Skeletal muscle satellite cell (primary cell): Measurements from ENCODE around the gene SRMS.

Source experiments
- H3K27me3 ChIP-seq: 2 replicates; pipeline ENCODE4 v1.7.0; 2013; ENCODE audit warnings: low read length; ENCODE audit not compliant: control insufficient read depth, insufficient read depth
- H3K36me3 ChIP-seq: 2 replicates; pipeline ENCODE4 v1.7.0; 2013; ENCODE audit warnings: mild to moderate bottlenecking, control low read depth, low read length; ENCODE audit not compliant: insufficient read depth
- H3K4me1 ChIP-seq: 2 replicates; pipeline ENCODE4 v1.7.0; 2013; ENCODE audit warnings: low read length; ENCODE audit not compliant: control insufficient read depth, insufficient read depth
- H3K4me2 ChIP-seq: 2 replicates; pipeline ENCODE4 v1.7.0; 2013; ENCODE audit warnings: mild to moderate bottlenecking, low read length
- H3K4me3 ChIP-seq: 2 replicates; pipeline ENCODE4 v1.7.0; 2013; ENCODE audit warnings: low read length
- H3K9ac ChIP-seq: 2 replicates; pipeline ENCODE4 v1.7.0; 2013; ENCODE audit warnings: mild to moderate bottlenecking, low read depth, low read length, moderate library complexity
- H3K9me3 ChIP-seq: replicated peaks from 2 replicates; pipeline ENCODE4 v1.7.0; 2013; ENCODE audit warnings: mild to moderate bottlenecking, control low read depth, low read length

The SRMS gene

DNA sequence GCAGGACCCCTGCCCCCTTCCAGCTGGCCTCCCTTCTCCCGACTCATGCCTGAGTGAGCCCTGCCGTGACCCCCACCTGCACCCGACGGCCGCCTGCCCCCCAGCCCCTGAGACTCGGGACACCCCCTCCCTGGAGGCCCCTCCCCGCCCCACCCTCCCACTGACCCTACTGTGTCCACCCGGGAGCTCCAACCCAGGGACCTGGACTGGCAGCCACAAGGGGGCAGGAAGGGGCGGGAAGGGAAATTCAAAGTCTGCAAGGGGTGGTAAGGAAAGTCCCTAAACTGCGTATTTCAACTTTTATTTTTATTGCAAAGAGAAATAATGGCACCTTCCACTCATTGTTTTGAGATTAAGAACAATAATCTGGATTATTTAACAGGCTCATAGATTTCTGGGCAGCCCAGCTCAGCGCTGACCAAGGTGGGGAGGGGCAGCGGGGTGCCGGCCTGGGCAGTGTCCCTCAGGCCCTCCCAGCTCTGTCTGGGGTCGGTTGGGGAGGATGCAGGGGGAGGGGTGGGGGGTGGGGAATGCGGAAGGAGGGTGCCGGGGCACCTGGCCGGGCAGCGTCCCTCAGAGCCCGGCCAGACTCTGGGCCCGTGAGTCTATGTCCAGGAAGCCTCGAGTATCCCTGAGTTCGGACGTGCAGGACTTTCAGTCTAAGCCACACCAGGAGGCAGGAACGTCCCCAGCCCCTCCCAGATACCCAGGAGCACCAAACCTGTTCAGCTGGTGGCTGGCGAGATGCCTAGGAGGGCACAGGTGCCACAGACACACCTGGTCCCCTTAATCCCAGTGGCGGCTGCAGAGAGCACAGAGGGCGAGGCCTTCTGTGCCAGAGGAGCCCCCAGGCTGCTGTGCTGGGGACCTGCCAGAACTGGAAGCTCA is 9.1 kb downstream of the SRMS start:
- H3K4me3 ChIP-seq = peak overlapping the region; percentile 59
- peaks cover 13% of the 10 kb centered on the region for H3K27me3 ChIP-seq
- no peaks in the 10 kb centered on the region for H3K9me3 ChIP-seq
- peaks cover 24% of the 10 kb centered on the region for H3K4me1 ChIP-seq
- peak overlapping the region; percentile 77 for H3K4me2 ChIP-seq
- H3K36me3 ChIP-seq = no peaks in the 10 kb centered on the region
- H3K9ac ChIP-seq = peak overlapping the region; percentile 62

DNA sequence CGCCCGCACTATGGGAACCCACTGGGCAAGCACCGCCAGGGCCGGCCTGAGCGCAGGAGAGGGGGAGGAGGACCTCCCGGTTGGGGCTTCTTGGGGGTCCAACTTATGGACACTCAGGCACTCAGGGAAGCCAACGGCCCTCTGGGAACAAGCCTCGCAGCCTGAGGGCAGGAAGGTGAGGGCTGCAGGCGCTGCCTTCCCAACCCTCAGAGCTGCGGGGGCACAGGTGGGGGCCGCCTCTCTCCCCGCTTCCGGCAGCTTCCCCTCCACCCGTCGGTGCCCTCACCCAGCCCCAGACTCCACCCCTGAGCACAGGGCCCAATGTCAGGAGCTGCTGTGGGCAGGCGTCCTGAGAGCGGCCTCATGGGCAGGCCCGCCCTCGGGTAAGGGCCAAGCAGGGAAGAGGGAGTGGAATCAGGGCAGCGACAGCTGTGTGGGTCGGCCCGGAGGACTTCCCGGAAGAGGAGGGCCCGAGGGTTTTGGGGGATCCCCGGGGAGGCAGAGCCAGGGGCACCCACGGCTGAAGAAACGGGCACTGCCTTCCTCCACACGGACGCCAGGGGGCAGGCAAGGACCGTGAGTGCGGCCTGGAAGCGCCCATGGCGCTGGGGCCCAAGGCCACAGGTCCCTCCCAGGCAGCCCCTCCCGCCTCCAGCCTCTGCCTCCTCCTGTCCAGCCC is 9.9 kb downstream of the SRMS start:
- peaks cover 24% of the 10 kb centered on the region for H3K4me1 ChIP-seq
- peak overlapping the region; percentile 62 for H3K9ac ChIP-seq
- peaks cover 13% of the 10 kb centered on the region for H3K27me3 ChIP-seq
- H3K36me3 ChIP-seq = no peaks in the 10 kb centered on the region
- H3K9me3 ChIP-seq = no peaks in the 10 kb centered on the region
- peak overlapping the region; percentile 61 for H3K4me3 ChIP-seq
- peak overlapping the region; percentile 77 for H3K4me2 ChIP-seq

DNA sequence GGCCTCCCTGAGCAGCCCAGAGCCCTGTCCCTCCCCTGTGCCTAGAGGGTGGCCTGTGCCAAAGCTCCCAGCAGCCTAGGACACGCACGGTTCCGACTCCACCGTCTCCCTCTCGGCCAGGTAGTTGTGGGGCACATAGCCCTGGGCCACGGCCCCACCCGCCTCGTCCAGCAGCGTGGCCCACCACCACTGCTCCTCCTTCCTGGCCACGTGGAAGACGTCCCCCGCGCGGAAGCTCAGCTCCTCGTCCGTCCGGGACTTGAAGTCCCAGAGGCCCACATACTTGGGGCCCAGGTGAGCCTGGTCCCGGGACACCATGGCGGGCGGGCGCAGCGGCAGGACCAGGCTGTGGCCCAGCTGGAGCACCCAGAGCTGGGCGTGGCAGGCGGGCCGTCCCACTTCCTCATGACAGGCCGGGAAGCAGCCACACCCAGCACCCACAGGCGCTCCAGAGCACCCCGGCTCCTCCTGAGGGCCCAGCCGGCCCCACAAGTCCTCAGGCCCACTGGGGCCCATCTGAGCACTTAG is 10.5 kb downstream of the SRMS start, which contains the start of gene PTK6:
Gene PTK6 (minus strand): TSS at position 380 of the 528 bp plus-strand sequence. CDS start 62 bp downstream, at position 318.
- Histone ChIP-seq H3K4me2 (peak within 1 kb of the TSS; percentile 77), H3K4me1 (peaks cover 24% of the 10 kb centered on the region), H3K9me3 (no peaks in the 10 kb centered on the region), H3K4me3 (peak within 1 kb of the TSS; percentile 61), H3K27me3 (peaks cover 13% of the 10 kb centered on the region), H3K36me3 (no peaks in the 10 kb centered on the region), H3K9ac (peak within 1 kb of the TSS; percentile 62)

DNA sequence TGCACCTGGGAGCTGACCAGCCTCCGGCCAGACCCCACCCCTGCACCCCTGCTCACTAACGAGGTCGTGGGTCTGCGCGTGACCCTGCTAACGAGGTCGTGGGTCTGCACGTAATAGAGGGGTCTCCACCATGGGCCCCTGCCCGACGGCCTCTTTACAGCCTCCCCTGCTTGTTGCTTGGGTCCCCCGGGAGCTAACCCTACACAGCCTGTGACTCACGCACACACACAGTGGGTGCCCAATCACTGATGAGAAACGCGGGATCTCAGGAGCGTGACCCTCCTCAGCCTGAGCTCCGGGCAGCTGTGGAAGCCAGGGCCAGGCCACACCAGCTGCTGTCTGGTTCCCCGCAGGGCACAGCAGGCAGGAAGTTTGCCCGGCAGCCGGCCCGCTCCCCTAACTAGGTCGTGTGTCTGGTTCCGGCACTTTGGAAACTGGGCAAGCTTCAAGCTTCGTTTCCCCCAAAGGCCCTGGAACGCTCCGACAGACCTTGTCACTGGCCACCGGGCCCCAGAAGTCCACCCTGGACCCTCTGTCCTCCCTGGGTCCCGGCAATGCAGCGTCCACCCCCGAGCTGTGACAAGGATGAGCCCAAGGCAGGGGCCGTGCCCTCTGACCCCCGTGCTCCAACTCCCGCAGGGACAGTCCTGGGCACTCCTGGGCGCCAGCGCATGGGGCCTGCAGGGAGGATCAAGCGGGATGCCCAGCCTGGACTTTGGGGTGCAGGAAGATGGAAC is 11.1 kb downstream of the SRMS start:
- Histone ChIP-seq H3K9me3 (no peaks in the 10 kb centered on the region), H3K4me2 (peak overlapping the region; percentile 77), H3K4me3 (peak overlapping the region; percentile 39), H3K4me1 (peaks cover 24% of the 10 kb centered on the region), H3K36me3 (no peaks in the 10 kb centered on the region), H3K9ac (peak overlapping the region; percentile 62), H3K27me3 (peaks cover 18% of the 10 kb centered on the region)

DNA sequence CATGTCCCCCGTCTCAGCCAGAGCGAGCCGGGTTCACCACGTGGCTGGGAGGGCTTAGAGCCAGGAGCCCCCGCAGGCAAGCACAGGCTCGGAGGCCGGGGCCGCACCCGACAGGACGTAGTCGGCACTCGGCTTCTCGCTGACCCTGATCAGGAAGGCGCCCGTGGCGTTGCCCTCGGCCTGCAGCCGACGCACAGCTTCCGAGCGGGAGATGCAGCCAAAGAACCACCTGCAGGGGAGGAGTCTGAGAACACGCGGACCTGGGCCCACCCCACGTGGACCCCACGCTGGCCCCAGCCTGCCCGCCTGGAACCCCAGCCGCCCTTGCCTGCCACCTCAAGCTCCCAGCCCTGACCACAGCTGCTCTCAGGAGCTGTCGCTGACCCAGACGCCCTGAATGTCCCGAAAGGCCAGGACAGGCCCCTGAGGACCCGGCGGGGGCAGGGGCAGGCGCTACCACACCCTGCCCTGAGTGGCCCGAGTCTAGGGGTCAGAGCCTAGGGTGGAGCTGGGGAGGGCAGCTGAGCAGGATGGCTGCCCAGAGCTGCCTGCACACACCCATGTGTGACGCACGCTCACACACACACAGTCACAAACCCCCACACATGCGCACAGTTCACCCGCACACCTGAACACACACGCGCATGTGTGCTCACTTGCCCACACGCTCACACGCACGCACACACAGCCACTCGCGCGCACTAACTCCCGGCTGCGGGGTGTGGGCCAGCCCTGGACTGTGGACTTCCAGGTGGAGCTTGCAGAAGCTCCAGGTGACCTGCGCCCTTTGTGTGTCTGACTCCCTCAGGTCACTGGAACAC is 12.5 kb downstream of the SRMS start:
- Histone ChIP-seq H3K36me3 (no peaks in the 10 kb centered on the region), H3K4me3 (no peak overlapping the region), H3K9me3 (no peaks in the 10 kb centered on the region), H3K4me2 (no peak overlapping the region), H3K27me3 (peaks cover 18% of the 10 kb centered on the region), H3K4me1 (peaks cover 18% of the 10 kb centered on the region), H3K9ac (no peak overlapping the region)

DNA sequence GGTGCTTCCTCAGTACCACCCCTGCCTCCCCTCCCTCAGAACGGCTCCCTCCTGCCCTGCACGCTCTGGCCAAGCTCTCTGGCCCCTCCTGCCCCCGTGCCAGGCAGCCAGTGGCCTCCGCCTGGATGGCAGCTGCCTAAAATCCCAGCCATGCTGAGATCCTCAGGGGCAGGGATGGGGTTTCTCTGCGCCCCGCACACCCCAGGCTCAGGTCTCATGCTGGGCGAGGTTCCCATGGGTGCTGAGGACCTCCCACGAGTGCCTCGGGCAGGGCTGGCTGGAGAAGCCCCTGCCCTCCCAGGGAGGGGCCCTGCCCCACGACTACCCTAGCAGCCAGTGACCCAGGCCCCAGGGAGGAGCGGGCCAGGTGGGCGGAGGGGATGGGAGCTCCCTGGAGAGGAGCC is 13.1 kb downstream of the SRMS start:
- Histone ChIP-seq H3K4me3 (no peak overlapping the region), H3K4me2 (no peak overlapping the region), H3K27me3 (peaks cover 18% of the 10 kb centered on the region), H3K9me3 (no peaks in the 10 kb centered on the region), H3K9ac (no peak overlapping the region), H3K4me1 (peaks cover 18% of the 10 kb centered on the region), H3K36me3 (no peaks in the 10 kb centered on the region)

DNA sequence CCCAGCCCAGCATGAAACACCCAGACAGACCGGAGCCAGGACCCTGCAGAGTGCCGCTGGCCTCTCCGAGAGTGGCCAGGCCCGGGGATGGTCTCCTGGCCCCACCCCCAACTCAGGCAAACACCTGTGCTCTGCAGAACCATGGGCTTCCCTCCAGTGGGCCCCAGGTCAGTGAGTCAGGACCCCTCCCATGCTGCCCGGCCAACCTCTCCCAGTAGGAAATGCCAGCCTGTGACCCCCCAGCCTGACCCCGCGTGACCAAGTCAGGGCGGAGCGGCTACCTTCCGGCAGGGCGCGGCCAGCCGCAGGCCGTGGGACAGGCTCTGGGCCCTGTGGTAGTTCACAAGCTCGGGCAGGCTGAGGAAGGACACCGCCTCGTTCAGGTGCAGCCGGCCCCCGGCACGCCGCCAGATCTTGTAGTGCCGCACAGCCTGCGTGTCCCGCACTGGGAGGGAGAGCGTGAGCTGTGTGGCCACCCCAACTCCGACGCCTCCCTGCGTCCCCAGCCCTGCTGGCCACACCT is 13.6 kb downstream of the SRMS start:
- no peaks in the 10 kb centered on the region for H3K36me3 ChIP-seq
- H3K4me2 ChIP-seq = no peak overlapping the region
- H3K9ac ChIP-seq = no peak overlapping the region
- no peak overlapping the region for H3K4me3 ChIP-seq
- H3K9me3 ChIP-seq = no peaks in the 10 kb centered on the region
- H3K4me1 ChIP-seq = peaks cover 18% of the 10 kb centered on the region
- peaks cover 18% of the 10 kb centered on the region for H3K27me3 ChIP-seq

DNA sequence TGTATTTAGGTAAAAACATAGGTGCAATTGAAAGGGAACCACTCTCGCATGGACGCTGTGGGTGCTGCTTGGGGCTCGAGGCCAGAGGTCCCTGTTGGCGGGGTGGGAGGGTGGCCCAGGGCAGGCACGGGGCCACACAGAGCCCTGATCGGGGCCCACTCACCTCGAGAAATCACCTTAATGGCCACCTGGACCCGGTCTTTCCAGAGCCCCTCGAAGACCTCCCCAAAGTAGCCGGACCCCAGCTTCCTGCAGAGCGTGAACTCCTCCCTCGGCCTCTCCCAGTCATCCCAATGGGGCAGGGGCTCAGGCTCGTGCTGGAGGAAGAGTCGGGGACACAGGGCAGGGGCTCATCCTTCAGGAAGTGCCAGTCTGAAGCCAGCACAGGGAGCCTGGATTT is 14.2 kb downstream of the SRMS start:
- H3K4me2 ChIP-seq = no peak overlapping the region
- peaks cover 18% of the 10 kb centered on the region for H3K4me1 ChIP-seq
- H3K27me3 ChIP-seq = peaks cover 18% of the 10 kb centered on the region
- no peaks in the 10 kb centered on the region for H3K36me3 ChIP-seq
- H3K9ac ChIP-seq = no peak overlapping the region
- no peak overlapping the region for H3K4me3 ChIP-seq
- no peaks in the 10 kb centered on the region for H3K9me3 ChIP-seq

DNA sequence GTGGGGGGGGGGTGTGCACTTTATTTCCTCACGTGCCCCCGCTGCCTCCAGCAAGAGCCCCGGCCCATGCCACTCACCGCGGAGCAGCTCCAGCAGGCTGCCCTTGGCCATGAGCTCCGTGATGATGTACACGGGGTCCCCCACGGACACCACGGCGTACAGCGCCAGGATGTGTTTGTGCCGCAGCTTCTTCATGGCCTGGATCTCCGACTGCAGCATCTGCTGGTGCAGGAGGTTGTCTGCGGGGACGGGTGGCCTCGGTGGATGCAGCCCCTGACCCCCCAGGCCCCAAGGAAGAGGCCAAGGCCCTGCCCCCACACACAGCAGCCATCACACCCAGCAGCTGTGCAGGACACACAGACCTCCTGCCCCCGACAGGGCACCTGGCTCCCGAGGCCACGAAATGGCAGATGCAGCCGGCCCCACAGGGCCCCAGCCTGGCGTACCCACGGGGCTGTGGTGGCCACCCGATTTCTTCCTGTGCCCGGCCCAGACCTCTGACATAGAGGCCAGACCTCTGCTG is 15.0 kb downstream of the SRMS start:
- H3K36me3 ChIP-seq = no peaks in the 10 kb centered on the region
- H3K9ac ChIP-seq = no peak overlapping the region
- peaks cover 15% of the 10 kb centered on the region for H3K4me1 ChIP-seq
- no peak overlapping the region for H3K4me2 ChIP-seq
- no peaks in the 10 kb centered on the region for H3K9me3 ChIP-seq
- no peak overlapping the region for H3K4me3 ChIP-seq
- H3K27me3 ChIP-seq = peaks cover 18% of the 10 kb centered on the region

DNA sequence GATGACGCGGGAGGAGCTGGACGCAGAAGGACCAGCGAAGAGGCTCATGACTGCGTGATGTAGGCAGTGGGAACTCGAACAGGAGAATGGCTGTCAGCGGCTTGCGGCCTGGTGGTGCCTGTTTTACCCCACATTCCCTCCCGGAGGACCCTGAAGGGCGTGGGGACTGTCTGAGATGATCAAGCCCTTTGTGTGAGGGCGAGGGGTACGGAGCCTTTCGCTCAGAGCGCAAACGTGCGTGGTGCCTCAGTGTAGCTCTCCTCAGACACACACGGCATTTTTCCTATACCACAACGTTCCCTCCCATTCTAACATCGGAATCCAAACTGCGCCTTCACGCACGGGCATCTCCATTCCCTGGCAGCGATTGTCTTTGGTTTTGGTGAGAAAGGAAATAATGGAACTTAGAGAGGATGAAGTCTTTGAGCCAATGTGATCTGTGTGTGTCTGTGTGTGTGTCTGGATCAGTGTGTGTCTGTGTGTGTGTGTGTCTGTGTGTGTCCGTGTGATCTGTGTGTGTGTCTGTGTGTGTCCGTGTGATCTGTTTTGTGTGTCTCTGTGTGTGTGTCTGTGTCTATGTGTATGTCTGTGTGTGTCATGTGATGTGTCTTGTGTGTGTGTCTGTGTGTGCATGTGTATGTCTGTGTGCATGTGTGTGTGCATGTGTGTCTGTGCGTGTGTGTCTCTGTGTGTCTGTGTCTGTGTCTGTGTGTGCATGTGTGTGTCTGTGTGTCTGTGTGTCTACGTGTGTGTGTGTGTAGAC is 15.7 kb downstream of the SRMS start:
- H3K4me2 ChIP-seq = no peak overlapping the region
- H3K36me3 ChIP-seq = no peaks in the 10 kb centered on the region
- no peak overlapping the region for H3K9ac ChIP-seq
- H3K27me3 ChIP-seq = peaks cover 18% of the 10 kb centered on the region
- no peak overlapping the region for H3K4me3 ChIP-seq
- H3K9me3 ChIP-seq = no peaks in the 10 kb centered on the region
- H3K4me1 ChIP-seq = peaks cover 9% of the 10 kb centered on the region
